OCI-M2 (cell line): ENCODE measurements around the gene PRKAG3.

Source experiments
- DNase-seq: peaks from one replicate; lab custom pipeline; 2025; ENCODE audit not compliant: unreplicated experiment; lab: John Stamatoyannopoulos, UW

PRKAG3 gene

GRCh38 chr2:218815649-218816048, 16.0 kb downstream of the PRKAG3 start:
- DNase-seq: no peak

- DNase-seq: no peak
Observed at GRCh38 chr2:218815244-218815637, 16.4 kb downstream of the PRKAG3 start.

DNA sequence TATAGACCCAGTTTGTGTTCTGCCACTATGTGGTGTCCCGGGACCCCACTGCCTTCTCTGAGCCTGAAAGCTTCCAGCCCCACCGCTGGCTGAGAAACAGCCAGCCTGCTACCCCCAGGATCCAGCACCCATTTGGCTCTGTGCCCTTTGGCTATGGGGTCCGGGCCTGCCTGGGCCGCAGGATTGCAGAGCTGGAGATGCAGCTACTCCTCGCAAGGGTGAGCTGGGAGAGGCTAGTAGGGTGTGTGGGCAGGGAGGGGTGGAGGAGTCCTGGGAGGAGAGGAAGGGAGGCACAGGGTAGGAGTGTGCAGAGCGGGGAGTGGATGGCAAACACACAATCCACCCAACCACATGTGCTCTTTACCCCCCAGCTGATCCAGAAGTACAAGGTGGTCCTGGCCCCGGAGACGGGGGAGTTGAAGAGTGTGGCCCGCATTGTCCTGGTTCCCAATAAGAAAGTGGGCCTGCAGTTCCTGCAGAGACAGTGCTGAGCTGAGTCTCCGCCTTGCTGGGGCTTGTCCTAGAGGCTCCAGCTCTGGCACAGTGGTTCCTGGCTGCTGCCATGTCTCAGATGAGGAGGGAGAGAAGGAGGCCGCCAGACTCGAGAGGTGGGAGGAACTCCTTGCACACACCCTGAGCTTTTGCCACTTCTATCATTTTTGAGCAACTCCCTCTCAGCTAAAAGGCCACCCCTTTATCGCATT, 16.9 kb downstream of the PRKAG3 start:
- no peak for DNase-seq

DNA sequence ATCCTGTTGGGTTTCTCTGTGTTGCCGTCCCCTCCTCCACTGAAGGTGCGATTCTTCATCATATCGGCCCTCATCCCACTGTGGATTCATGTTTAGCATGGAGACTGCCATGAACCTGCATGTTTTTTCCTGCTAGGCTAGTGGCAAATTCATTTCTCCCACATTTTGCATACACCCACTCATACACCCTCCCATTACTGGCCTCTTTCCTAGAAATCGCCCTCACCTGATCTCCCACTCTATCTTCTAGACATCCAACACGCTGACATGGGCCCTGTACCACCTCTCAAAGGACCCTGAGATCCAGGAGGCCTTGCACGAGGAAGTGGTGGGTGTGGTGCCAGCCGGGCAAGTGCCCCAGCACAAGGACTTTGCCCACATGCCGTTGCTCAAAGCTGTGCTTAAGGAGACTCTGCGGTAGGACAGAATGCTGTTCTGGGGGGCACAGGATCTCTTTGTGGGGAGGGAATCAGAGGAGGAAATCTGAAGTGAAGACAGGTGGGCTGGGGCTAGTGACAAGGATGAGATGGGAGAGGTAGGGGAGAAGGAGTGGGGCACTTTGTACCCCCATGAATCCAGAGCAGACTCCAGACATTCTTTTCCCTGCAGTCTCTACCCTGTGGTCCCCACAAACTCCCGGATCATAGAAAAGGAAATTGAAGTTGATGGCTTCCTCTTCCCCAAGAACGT, 17.7 kb downstream of the PRKAG3 start:
- DNase-seq: no peak

- no peak for DNase-seq
Observed at GRCh38 chr2:218812861-218813260, 18.7 kb downstream of the PRKAG3 start.

DNA sequence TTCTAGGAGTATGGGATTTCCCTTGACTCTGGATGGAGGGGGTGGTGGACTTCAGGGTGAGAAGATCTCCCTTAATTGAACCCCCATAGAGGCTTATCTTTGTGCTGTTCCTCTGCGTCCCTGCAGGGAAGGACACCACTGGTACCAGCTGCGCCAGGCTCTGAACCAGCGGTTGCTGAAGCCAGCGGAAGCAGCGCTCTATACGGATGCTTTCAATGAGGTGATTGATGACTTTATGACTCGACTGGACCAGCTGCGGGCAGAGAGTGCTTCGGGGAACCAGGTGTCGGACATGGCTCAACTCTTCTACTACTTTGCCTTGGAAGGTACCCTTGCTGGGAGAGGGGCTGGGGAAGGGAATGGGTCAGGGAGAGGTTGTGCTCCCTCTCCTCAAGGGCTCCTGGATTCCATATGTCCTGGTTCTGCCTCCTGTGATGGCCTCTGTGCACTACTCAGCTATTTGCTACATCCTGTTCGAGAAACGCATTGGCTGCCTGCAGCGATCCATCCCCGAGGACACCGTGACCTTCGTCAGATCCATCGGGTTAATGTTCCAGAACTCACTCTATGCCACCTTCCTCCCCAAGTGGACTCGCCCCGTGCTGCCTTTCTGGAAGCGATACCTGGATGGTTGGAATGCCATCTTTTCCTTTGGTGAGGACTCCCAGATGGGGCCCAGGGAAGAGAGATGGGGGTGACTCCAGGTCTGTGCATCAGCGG, 19.3 kb downstream of the PRKAG3 start:
- no peak for DNase-seq

GRCh38 chr2:218811382-218811781, 20.2 kb downstream of the PRKAG3 start:
- DNase-seq: no peak

GRCh38 chr2:218810256-218810655, 21.3 kb downstream of the PRKAG3 start:
- no peak for DNase-seq

DNA sequence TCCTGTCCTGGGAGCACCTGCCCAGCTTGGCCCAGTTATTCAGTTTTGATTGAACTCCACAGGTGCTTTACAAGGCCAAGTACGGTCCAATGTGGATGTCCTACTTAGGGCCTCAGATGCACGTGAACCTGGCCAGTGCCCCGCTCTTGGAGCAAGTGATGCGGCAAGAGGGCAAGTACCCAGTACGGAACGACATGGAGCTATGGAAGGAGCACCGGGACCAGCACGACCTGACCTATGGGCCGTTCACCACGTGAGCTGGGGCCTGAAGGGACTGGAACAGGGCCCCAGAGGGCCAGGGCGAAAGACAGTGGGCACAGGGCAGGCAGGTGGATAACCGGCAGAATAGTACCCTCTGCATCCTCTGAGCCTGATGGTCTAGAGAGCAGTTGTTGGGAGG, 22.1 kb downstream of the PRKAG3 start:
- no peak for DNase-seq

DNA sequence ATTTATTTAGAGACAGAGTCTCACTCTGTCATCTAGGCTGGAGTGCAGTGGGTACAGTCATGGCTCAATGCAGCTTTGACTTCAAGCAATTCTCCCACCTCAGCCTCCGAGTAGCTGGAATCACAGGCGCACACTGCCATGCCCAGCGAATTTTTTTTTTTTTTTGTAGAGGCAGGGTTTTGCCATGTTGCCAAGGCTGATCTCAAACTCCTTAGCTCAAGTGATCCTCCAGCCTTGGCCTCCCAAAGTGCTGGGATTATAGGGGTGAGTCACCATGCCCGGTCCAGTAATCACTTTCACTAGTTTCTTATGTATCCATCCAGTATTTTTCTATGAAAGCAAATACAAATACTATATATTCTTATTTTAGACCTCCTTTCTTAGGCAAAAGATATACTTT, 24.0 kb downstream of the PRKAG3 start:
- no peak for DNase-seq

DNA sequence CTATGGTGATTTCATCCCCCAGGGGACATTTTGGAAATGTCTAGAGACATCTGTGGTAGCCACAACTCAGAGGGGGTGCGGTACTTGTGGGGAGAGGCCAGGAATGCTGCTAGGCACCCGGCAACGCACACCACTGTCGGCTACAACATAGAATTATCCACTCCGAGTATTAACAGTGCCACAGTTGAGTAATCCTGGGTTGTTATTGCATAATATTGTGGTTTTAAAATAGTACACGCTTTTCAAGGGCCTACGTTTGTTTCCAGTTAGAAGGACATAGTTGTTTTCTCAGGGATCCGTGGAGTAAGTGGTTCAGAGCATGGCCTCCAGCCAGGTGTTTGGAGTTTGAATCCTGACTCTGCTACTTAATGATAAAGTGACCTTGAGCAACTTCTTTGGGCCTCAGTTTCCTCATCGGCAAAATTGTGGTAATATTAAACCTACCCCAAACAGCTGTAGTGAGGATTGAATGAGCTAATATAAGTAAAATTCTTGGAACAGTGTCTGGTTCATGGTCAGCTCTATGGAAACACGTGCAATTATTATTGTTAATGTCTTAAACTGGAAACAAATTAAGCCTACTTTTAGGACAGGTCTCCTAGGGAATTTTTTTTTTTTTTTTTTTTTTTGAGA, 25.1 kb downstream of the PRKAG3 start:
- DNase-seq: no peak

GRCh38 chr2:218805627-218806026, 26.0 kb downstream of the PRKAG3 start:
- no peak for DNase-seq

GRCh38 chr2:218804817-218805216, 26.8 kb downstream of the PRKAG3 start:
- no peak for DNase-seq

DNA sequence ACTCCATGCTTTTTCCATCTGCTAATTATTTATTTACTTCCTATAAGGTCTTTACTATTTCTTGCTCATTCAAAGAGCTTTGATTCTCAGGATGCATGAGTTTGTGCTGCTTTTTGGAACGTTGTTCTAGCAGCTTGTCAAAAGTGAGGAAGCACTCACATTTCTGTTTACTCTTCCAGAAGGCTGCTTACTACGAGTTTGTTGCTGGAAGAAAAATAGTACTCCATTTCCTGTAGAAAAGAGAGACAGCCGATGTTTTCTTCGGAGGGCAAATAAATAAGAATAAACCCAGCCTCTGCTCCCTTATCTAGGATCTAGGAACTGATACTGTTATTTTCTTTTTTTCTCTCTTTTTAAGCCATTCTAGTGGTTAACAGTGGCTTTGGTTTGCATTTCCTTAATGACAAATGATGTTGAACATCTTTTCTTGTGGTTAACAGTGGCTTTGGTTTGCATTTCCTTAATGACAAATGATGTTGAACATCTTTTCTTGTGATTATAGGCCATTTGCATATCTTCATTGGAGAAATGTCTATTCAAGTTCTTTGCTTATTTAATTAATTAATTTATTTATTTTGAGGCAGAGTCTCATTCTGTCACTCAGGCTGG, 29.1 kb downstream of the PRKAG3 start:
- DNase-seq: no peak

DNA sequence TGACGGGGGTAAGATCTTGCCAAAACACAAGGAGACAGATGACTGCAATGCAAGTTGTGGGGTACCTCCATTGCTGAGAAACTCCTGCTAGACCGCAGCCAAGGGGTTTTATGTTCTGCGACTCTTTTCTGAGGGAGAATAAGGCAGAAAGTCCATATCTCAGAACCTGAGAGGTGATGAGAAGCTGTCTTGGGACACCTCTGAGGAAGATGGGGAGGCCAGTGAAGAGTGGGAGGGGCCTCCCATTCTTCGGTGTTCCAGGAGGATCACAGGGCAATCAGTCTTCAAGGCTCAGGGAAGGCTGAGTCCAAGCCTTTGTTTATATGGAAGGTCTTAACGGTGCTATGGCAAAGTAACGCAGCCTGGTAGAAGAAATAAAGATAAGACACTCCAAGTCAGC, 31.6 kb downstream of the PRKAG3 start:
- no peak for DNase-seq

DNA sequence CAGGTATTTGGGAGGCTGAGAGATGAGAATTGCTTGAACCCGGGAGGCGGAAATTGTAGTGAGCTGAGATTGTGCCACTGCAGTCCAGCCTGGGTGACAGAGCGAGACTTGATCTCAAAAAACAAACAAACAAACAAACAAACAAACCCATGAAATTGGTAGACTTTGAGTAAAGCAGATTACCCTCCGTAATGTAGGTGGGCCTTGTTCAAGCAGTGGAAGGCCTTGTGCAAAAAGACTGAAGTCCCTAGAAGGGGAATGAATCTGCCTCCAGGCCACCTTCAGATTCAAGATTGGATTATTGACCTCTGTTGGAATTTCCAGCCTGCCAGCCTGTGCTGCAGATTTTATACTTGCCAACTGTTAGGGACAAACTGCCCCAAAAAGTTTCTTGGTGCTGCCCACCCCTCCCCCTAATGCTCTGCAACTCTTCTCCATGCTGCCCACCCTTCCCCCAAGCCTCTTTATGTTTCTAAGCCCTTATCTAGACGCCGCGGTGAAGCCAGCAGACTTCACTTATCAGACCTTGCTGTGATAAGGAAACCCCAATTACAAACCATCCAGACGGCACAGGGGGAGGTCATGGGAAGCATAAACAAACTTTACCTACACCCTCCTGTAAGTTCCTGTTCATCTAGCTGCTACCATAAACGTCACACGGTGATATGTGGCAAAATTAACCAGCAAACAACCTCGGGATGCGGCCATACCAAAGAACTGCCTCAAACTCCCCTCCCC, 32.7 kb downstream of the PRKAG3 start:
- no peak for DNase-seq

GRCh38 chr2:218796691-218797090, 34.9 kb downstream of the PRKAG3 start:
- DNase-seq: no peak

- DNase-seq: no peak
Observed at GRCh38 chr2:218792433-218792832, 39.2 kb downstream of the PRKAG3 start.

DNA sequence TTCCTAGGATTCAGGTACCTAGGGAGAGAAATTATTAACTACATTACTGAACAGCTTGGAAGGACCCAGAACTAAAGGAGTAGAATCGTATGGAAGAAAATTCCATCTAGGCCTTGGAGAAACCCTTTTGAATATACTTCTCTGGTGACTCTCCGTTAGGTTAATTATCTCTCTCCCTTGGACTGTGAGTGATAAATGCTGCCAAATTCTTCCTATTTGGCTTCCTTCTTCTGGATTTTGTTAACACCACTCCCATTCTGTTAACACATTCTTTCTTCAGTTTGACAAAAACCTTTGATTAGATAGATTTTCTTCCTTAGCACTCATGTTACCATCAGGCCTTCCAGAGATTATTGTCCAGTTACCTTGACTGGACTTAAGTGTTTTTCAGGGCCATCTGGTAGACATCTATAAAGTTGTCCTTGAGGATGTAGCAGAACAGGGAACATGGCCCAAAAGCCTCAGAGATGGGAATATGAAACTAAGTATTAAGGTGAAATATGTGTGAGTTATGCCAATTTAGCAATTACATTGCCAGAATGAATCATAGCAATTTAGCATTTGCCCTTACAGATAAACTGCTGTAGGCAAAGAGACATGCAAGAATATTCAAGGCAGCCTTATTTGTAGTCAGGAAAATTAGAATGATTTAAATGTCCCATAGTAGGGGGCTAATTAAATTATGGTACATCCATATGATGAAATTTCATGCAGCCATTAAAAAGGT, 42.9 kb downstream of the PRKAG3 start:
- no peak for DNase-seq

DNA sequence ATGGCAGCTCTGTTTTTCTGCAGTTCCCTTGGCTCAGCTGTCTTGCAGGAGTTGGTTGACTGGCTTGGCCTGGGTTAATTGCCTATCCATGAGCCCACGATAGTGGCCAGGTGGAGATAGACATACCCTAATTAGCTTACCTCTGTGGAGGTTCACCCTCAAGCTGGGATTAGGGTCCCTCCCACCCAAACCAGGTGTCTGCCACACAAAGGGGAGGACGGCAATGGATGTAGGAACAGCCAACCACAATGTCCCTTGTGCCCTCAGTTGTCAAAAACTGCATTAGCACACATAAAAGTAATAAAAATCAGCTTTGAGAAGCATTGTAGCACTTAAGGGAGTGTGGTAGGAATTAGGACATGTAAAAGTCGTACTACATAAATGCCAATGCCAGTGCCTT, 45.5 kb downstream of the PRKAG3 start:
- DNase-seq: no peak
